ENCODE results near the gene RFX4.

GRCh38 chr12:106723416-106723815, 140.6 kb downstream of the RFX4 start:
- no peak for TF ChIP-seq POLR2A (IDR thresholded peaks at IDR 0.05; ENCODE audit: low read depth, low read length)
- no peak for TF ChIP-seq POLR2AphosphoS5 (IDR thresholded peaks at IDR 0.05; ENCODE audit: low read depth, low read length)
- TF ChIP-seq TAF1 (IDR thresholded peaks at IDR 0.05; ENCODE audit: low read depth, low read length) = no peak
- TF ChIP-seq SPI1 (IDR thresholded peaks at IDR 0.05; ENCODE audit: low read depth, low read length) = no peak
- TF ChIP-seq POU2F2 (IDR thresholded peaks at IDR 0.05; ENCODE audit: low read depth, low read length) = no peak
- no peak for TF ChIP-seq PAX5 (IDR thresholded peaks at IDR 0.05; ENCODE audit: insufficient read depth, low read length, severe bottlenecking)
